Measurements from ENCODE around the gene IRGC. TPM values are rescaled to one million over a fixed set of nuclear protein-coding genes. Genes with fewer than 3 reads are reported as not detected.

Gene IRGC
- total RNA-seq, 2 experiments from 2014 or later, result not detected

GRCh38 chr19:43719378-43719868, 3.5 kb downstream of the IRGC start:
- ChIA-PET CTCF (no interaction called here), POLR2A (no interaction called here)
- Mint-ChIP-seq H3K4me1 (no peaks in the 10 kb centered on the region), H3K27me3 (no peaks in the 10 kb centered on the region), H3K27ac (no peak overlapping the region), H3K9me3 (no peaks in the 10 kb centered on the region), H3K4me3 (no peak overlapping the region), H3K36me3 (ENCODE audit: low read depth) (no peaks in the 10 kb centered on the region)
- no peak for DNase-seq

- POLR2A ChIA-PET, result no interaction called here
- Mint-ChIP-seq H3K36me3 (ENCODE audit: low read depth) (no peaks in the 10 kb centered on the region), H3K4me1 (no peaks in the 10 kb centered on the region), H3K4me3 (no peak overlapping the region), H3K27ac (no peak overlapping the region), H3K9me3 (no peaks in the 10 kb centered on the region), H3K27me3 (no peaks in the 10 kb centered on the region)
- CTCF ChIA-PET, result no interaction called here
- no peak for DNase-seq
These were observed 4.0 kb downstream of the IRGC start for GRCh38 chr19:43719918-43720317.

GRCh38 chr19:43720936-43721335, 5.1 kb downstream of the IRGC start:
- Mint-ChIP-seq H3K36me3 (ENCODE audit: low read depth) (no peaks in the 10 kb centered on the region), H3K4me1 (no peaks in the 10 kb centered on the region), H3K9me3 (no peaks in the 10 kb centered on the region), H3K27me3 (no peaks in the 10 kb centered on the region), H3K4me3 (no peak overlapping the region), H3K27ac (no peak overlapping the region)
- ChIA-PET POLR2A (no interaction called here), CTCF (interaction anchor here (0.7 to 1.9 kb wide), 2 partner anchors 34 to 52 kb away, joined by 5 to 11 read pairs; partner anchors contain the start of gene PLAUR)
- no peak for DNase-seq

- POLR2A ChIA-PET, result no interaction called here
- Mint-ChIP-seq H3K27me3 (no peaks in the 10 kb centered on the region), H3K27ac (no peak overlapping the region), H3K9me3 (no peaks in the 10 kb centered on the region), H3K4me3 (no peak overlapping the region), H3K36me3 (ENCODE audit: low read depth) (no peaks in the 10 kb centered on the region), H3K4me1 (no peaks in the 10 kb centered on the region)
- no peak for DNase-seq
- CTCF ChIA-PET, result interaction anchor here (0.7 to 1.9 kb wide), 2 partner anchors 34 to 52 kb away, joined by 5 to 11 read pairs; partner anchors contain the start of gene PLAUR
These were observed 5.7 kb downstream of the IRGC start for GRCh38 chr19:43721469-43722048.

GRCh38 chr19:43723588-43723987, 7.7 kb downstream of the IRGC start:
- no peak overlapping the region for H3K27ac Mint-ChIP-seq
- no peaks in the 10 kb centered on the region for H3K27me3 Mint-ChIP-seq
- H3K9me3 Mint-ChIP-seq, result no peaks in the 10 kb centered on the region
- no peak for DNase-seq
- ChIA-PET POLR2A (no interaction called here), CTCF (interaction anchor here (1.3 to 2.1 kb wide), 2 partner anchors 22 to 55 kb away, joined by 3 to 9 read pairs; no protein-coding TSS in a partner anchor)
- no peak overlapping the region for H3K4me3 Mint-ChIP-seq
- H3K4me1 Mint-ChIP-seq, result no peaks in the 10 kb centered on the region
- H3K36me3 Mint-ChIP-seq (ENCODE audit: low read depth), result peaks cover 4% of the 10 kb centered on the region

GRCh38 chr19:43724896-43725295, 9.0 kb downstream of the IRGC start:
- POLR2A ChIA-PET, result no interaction called here
- CTCF ChIA-PET, result interaction anchor here (0.7 to 1.9 kb wide), 4 partner anchors 23 to 453 kb away, joined by 3 to 6 read pairs (median 4); no protein-coding TSS in a partner anchor
- H3K9me3 Mint-ChIP-seq, result no peaks in the 10 kb centered on the region
- no peak for DNase-seq
- H3K4me1 Mint-ChIP-seq, result no peaks in the 10 kb centered on the region
- no peak overlapping the region for H3K4me3 Mint-ChIP-seq
- no peaks in the 10 kb centered on the region for H3K27me3 Mint-ChIP-seq
- H3K27ac Mint-ChIP-seq, result no peak overlapping the region
- peaks cover 16% of the 10 kb centered on the region for H3K36me3 Mint-ChIP-seq (ENCODE audit: low read depth)

GRCh38 chr19:43725468-43725867, 9.6 kb downstream of the IRGC start:
- peaks cover 21% of the 10 kb centered on the region for H3K36me3 Mint-ChIP-seq (ENCODE audit: low read depth)
- no peaks in the 10 kb centered on the region for H3K4me1 Mint-ChIP-seq
- no peak for DNase-seq
- ChIA-PET CTCF (interaction anchor here (0.6 to 1.9 kb wide), 5 partner anchors 41 to 878 kb away, joined by 3 to 6 read pairs (median 4); partner anchors contain the start of gene ZNF575), POLR2A (no interaction called here)
- no peak overlapping the region for H3K4me3 Mint-ChIP-seq
- H3K9me3 Mint-ChIP-seq, result no peaks in the 10 kb centered on the region
- H3K27me3 Mint-ChIP-seq, result no peaks in the 10 kb centered on the region
- no peak overlapping the region for H3K27ac Mint-ChIP-seq

GRCh38 chr19:43726736-43727592, 11.1 kb downstream of the IRGC start:
- no peak overlapping the region for H3K4me3 Mint-ChIP-seq
- peaks cover 31% of the 10 kb centered on the region for H3K36me3 Mint-ChIP-seq (ENCODE audit: low read depth)
- DNase-seq, result no peak
- H3K4me1 Mint-ChIP-seq, result no peaks in the 10 kb centered on the region
- H3K27me3 Mint-ChIP-seq, result no peaks in the 10 kb centered on the region
- no peaks in the 10 kb centered on the region for H3K9me3 Mint-ChIP-seq
- no peak overlapping the region for H3K27ac Mint-ChIP-seq
- CTCF ChIA-PET, result no interaction called here
- POLR2A ChIA-PET, result no interaction called here

- Mint-ChIP-seq H3K4me3 (no peak overlapping the region), H3K4me1 (no peaks in the 10 kb centered on the region), H3K9me3 (no peaks in the 10 kb centered on the region), H3K36me3 (ENCODE audit: low read depth) (peaks cover 36% of the 10 kb centered on the region), H3K27ac (no peak overlapping the region), H3K27me3 (no peaks in the 10 kb centered on the region)
- POLR2A ChIA-PET, result no interaction called here
- DNase-seq, result no peak
- CTCF ChIA-PET, result no interaction called here
These were observed 11.6 kb downstream of the IRGC start for GRCh38 chr19:43727593-43727853.

GRCh38 chr19:43729919-43730318, 14.0 kb downstream of the IRGC start:
- Mint-ChIP-seq H3K27me3 (no peaks in the 10 kb centered on the region), H3K4me1 (no peaks in the 10 kb centered on the region), H3K9me3 (no peaks in the 10 kb centered on the region), H3K4me3 (no peak overlapping the region), H3K36me3 (ENCODE audit: low read depth) (peaks cover 57% of the 10 kb centered on the region), H3K27ac (no peak overlapping the region)
- no peak for DNase-seq
- POLR2A ChIA-PET, result interaction anchor here (1.0 kb wide), 1 partner anchor 35 kb away, joined by 3 read pairs; no protein-coding TSS in a partner anchor
- CTCF ChIA-PET, result no interaction called here

GRCh38 chr19:43731346-43731745, 15.5 kb downstream of the IRGC start:
- ChIA-PET CTCF (no interaction called here), POLR2A (interaction anchor here (1.7 kb wide), 1 partner anchor 23 kb away, joined by 5 read pairs; the partner anchor contains the start of gene SMG9)
- no peak overlapping the region for H3K27ac Mint-ChIP-seq
- H3K36me3 Mint-ChIP-seq (ENCODE audit: low read depth), result peaks cover 67% of the 10 kb centered on the region
- H3K4me3 Mint-ChIP-seq, result no peak overlapping the region
- H3K27me3 Mint-ChIP-seq, result no peaks in the 10 kb centered on the region
- H3K4me1 Mint-ChIP-seq, result no peaks in the 10 kb centered on the region
- DNase-seq, result no peak
- no peaks in the 10 kb centered on the region for H3K9me3 Mint-ChIP-seq

GRCh38 chr19:43731846-43732245, 16.0 kb downstream of the IRGC start:
- DNase-seq, result no peak
- Mint-ChIP-seq H3K9me3 (no peaks in the 10 kb centered on the region), H3K36me3 (ENCODE audit: low read depth) (peaks cover 72% of the 10 kb centered on the region), H3K27ac (no peak overlapping the region), H3K4me1 (no peaks in the 10 kb centered on the region), H3K4me3 (no peak overlapping the region), H3K27me3 (no peaks in the 10 kb centered on the region)
- ChIA-PET CTCF (no interaction called here), POLR2A (interaction anchor here (1.7 kb wide), 1 partner anchor 23 kb away, joined by 5 read pairs; the partner anchor contains the start of gene SMG9)

- POLR2A ChIA-PET, result no interaction called here
- H3K4me1 Mint-ChIP-seq, result peaks cover 16% of the 10 kb centered on the region
- H3K36me3 Mint-ChIP-seq (ENCODE audit: low read depth), result peaks cover 80% of the 10 kb centered on the region
- H3K9me3 Mint-ChIP-seq, result no peaks in the 10 kb centered on the region
- CTCF ChIA-PET, result no interaction called here
- no peak for DNase-seq
- H3K27ac Mint-ChIP-seq, result no peak overlapping the region
- no peaks in the 10 kb centered on the region for H3K27me3 Mint-ChIP-seq
- H3K4me3 Mint-ChIP-seq, result no peak overlapping the region
These were observed 19.1 kb downstream of the IRGC start for GRCh38 chr19:43735013-43735412.
